Hepatocyte (in vitro differentiated cells): ENCODE data around the gene FXYD2. TPM values are rescaled to one million over a fixed set of nuclear protein-coding genes. Genes with fewer than 3 reads are reported as not detected.

ENCODE experiments used
- DNase-seq: peaks from one replicate; pipeline ENCODE4 v3.0.0-alpha.2; 2016; ENCODE audit warnings: low spot score
- H2AFZ ChIP-seq: fragments of 200-600 bp; sonication (generic); 2 replicates; pipeline ENCODE4 v1.6.0; 2016; ENCODE audit warnings: antibody characterized with exemption, mild to moderate bottlenecking
- H3K27ac ChIP-seq: fragments of 200-600 bp; sonication (generic); 2 replicates; pipeline ENCODE4 v1.5.1; 2016; ENCODE audit warnings: mild to moderate bottlenecking
- H3K27me3 ChIP-seq: fragments of 200-600 bp; sonication (generic); 2 replicates; pipeline ENCODE4 v1.6.1; 2016
- H3K36me3 ChIP-seq: fragments of 200-600 bp; sonication (generic); replicated peaks from 2 replicates; pipeline ENCODE4 v1.5.1; 2016; ENCODE audit warnings: low read depth; ENCODE audit not compliant: insufficient read depth
- H3K4me1 ChIP-seq: fragments of 200-600 bp; sonication (generic); 2 replicates; pipeline ENCODE4 v1.5.1; 2016; ENCODE audit warnings: mild to moderate bottlenecking, moderate library complexity; ENCODE audit not compliant: insufficient read depth
- H3K4me2 ChIP-seq: fragments of 200-600 bp; sonication (generic); 2 replicates; pipeline ENCODE4 v1.6.0; 2016
- H3K4me3 ChIP-seq: fragments of 200-600 bp; sonication (generic); 2 replicates; pipeline ENCODE4 v1.5.1; 2016; ENCODE audit warnings: mild to moderate bottlenecking
- H3K79me2 ChIP-seq: fragments of 200-600 bp; sonication (generic); 2 replicates; pipeline ENCODE4 v1.6.0; 2017; ENCODE audit warnings: mild to moderate bottlenecking
- H3K9me2 ChIP-seq: fragments of 200-600 bp; sonication (generic); replicated peaks from 2 replicates; pipeline ENCODE4 v1.6.0; 2017; ENCODE audit warnings: mild to moderate bottlenecking; ENCODE audit not compliant: insufficient read depth
- H3K9me3 ChIP-seq: fragments of 200-600 bp; sonication (generic); 2 replicates; pipeline ENCODE4 v1.5.1; 2016; ENCODE audit warnings: low read depth, mild to moderate bottlenecking
- H4K20me1 ChIP-seq: fragments of 200-600 bp; sonication (generic); 2 replicates; pipeline ENCODE4 v1.6.0; 2016; ENCODE audit warnings: mild to moderate bottlenecking; ENCODE audit not compliant: insufficient read depth, poor library complexity, severe bottlenecking
- CTCF ChIP-seq: fragments of 200-600 bp; sonication (generic); IDR thresholded peaks from 2 replicates; pipeline ENCODE4 v1.5.1; 2016; ENCODE audit warnings: antibody characterized with exemption, mild to moderate bottlenecking; ENCODE audit not compliant: poor library complexity
- EZH2 ChIP-seq: fragments of 200-600 bp; sonication (generic); IDR thresholded peaks from 2 replicates; pipeline ENCODE4 v1.6.1; 2016; ENCODE audit warnings: antibody characterized with exemption, mild to moderate bottlenecking, borderline replicate concordance
- EZH2phosphoT487 ChIP-seq: fragments of 200-600 bp; sonication (generic); IDR thresholded peaks from one replicate; pipeline ENCODE4 v1.6.1; 2018; ENCODE audit warnings: antibody characterized with exemption, mild to moderate bottlenecking, low read depth, moderate library complexity; ENCODE audit not compliant: unreplicated experiment, severe bottlenecking
- WGBS: methylation state at CpG from one replicate; pipeline ENCODE4 v1.1.6; 2016; ENCODE audit warnings: low lambda C conversion rate; ENCODE audit errors: missing lambda C conversion rate; 5-methylcytosine and 5-hydroxymethylcytosine counted together
- polyA plus RNA-seq: library from polyadenylated mRNA; unstranded; fragments of >200 nt; fragmentation: Nextera tagmentation; extraction: Ambion mirVana; gene quantifications from 2 replicates; pipeline ENCODE4 v1.2.1, GENCODE V29; 2016
- total RNA-seq: library from RNA; depleted of rRNA; stranded (reverse); fragments of >200 nt; gene quantifications from 2 replicates; pipeline ENCODE4 v1.2.3, GENCODE V29; 2014

Gene FXYD2
- total and polyA plus RNA-seq, 2 experiments from 2014 or later: 72.7 to 93.8 TPM

DNA sequence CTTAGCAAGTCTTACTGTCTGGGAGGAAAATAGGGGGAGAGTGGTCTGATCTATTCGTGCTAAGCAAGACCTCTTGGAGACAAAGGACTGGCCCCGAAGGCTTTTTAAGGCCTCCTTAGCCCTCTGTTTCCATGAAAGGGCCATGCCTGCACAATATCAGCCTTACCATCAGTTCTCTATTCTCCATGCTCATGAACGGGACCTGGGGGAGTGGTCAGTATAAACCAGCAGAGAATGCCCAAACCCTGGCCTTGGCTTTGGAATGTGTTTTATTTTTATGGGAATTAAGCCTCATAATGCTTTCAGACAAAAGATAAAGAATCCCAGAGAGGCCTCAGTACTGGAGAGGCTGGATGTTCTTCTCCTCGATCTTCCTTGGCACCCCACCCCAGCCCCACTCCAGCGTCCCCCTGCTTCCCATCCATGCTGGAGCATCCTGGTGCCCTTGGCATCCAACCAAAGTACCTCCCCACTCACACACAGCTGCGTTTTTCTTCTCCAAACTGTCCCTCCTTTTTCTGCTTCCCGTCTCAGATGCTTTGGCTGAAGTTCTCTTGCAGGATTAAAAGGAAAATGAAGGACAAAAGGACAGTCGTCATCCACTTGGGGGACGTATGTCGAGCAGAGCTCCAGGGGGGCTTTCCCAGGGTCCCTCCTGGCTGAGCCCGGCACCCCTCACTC lies 33.3 kb upstream of the FXYD2 start:
- Histone ChIP-seq H3K4me3 (no peak overlapping the region), H3K9me3 (no peaks in the 10 kb centered on the region), H3K4me2 (no peak overlapping the region), H3K27ac (no peak overlapping the region), H3K4me1 (peaks cover 7% of the 10 kb centered on the region), H4K20me1 (no peaks in the 10 kb centered on the region), H3K79me2 (peaks cover 4% of the 10 kb centered on the region), H2AFZ (no peak overlapping the region), H3K36me3 (no peaks in the 10 kb centered on the region), H3K27me3 (no peaks in the 10 kb centered on the region), H3K9me2 (no peaks in the 10 kb centered on the region)
- no peak for TF ChIP-seq EZH2phosphoT487
- TF ChIP-seq CTCF: no peak
- no peak for TF ChIP-seq EZH2
- 78% methylated on average over 11 of the region's 11 CpGs for WGBS
- DNase-seq: no peak

DNA sequence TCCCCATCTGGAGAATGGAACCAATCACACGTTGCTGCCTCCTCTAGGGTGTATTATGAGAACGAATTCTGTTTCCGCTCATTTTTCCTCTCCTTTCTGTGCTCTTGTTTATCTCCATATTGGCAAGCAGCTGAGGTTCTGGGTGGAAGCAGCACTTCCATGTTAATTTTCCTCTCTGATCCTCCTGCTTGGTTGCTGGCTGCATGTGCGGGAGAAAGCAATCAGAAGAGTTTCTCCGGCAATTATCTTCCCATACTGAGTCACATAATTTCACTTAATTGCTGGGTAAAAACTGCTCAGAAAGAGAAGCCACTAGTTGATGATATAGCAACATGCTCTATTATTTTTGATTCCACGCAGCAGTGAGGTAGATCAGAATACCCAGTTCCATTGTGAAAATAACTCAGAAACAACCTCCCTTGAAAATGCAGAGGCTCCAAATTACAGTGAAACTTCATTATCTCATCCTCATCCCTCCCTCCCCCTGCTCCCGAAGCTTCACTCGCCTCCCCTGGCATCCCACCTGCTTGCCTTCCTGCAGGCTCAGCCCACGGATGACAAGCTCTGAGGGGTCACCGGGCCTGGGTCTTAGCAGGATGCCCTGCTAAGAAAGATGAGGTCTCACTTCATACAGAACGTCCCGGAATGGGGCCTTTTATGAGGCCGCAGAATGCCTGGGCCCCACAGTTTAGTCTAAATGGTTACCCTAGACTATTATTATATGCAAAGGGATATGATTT lies 31.5 kb upstream of the FXYD2 start:
- H3K4me2 ChIP-seq: no peak overlapping the region
- H3K9me2 ChIP-seq: no peaks in the 10 kb centered on the region
- TF ChIP-seq CTCF: no peak
- no peak for TF ChIP-seq EZH2phosphoT487
- no peak for TF ChIP-seq EZH2
- no peaks in the 10 kb centered on the region for H3K79me2 ChIP-seq
- H3K9me3 ChIP-seq: peaks cover 3% of the 10 kb centered on the region
- no peak overlapping the region for H3K4me3 ChIP-seq
- DNase-seq: no peak
- H3K27me3 ChIP-seq: no peaks in the 10 kb centered on the region
- H2AFZ ChIP-seq: no peak overlapping the region
- no peaks in the 10 kb centered on the region for H3K36me3 ChIP-seq
- 91% methylated on average over 13 of the region's 13 CpGs for WGBS
- H4K20me1 ChIP-seq: no peaks in the 10 kb centered on the region
- no peaks in the 10 kb centered on the region for H3K4me1 ChIP-seq
- H3K27ac ChIP-seq: no peak overlapping the region

- Histone ChIP-seq H3K9me3 (peaks cover 3% of the 10 kb centered on the region), H2AFZ (no peak overlapping the region), H3K9me2 (no peaks in the 10 kb centered on the region), H3K4me1 (no peaks in the 10 kb centered on the region), H3K36me3 (no peaks in the 10 kb centered on the region), H3K4me3 (no peak overlapping the region), H3K79me2 (no peaks in the 10 kb centered on the region), H3K4me2 (no peak overlapping the region), H4K20me1 (no peaks in the 10 kb centered on the region), H3K27me3 (no peaks in the 10 kb centered on the region), H3K27ac (no peak overlapping the region)
- 68% methylated on average over 9 of the region's 12 CpGs for WGBS
- no peak for DNase-seq
- no peak for TF ChIP-seq EZH2
- no peak for TF ChIP-seq CTCF
- no peak for TF ChIP-seq EZH2phosphoT487
Measured at GRCh38 chr11:117855186-117855845, 30.8 kb upstream of the FXYD2 start.
